Measurements from ENCODE around the gene RBM15. TPM values are rescaled to one million over a fixed set of nuclear protein-coding genes. Genes with fewer than 3 reads are reported as not detected.

The RBM15 gene
- total and polyA plus RNA-seq, 7 donors = 1.9 to 32.0 (median 21.0) TPM

DNA sequence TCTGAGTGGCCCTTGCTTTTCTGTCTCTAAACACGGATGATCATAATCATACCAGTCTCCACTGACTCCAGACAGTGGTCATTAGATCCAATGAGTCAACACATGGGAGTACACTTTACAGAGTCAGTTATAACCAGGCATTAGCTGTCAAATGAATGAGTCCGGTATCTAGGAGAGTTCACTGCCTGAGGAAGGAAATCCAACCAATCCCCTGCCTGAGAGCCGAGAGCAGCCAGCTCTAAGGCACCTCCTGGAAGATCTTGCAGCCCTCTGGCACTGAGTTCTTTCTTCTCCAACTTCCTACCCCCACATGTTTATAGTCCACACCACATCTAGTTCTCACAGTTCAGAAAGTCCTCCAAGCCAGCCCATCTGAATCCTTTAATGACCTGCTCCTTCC is 29.4 kb upstream of the RBM15 start:
- DNase-seq (no peak), ATAC-seq (no peak)
- no peak overlapping the region for H3K27ac ChIP-seq
- intact Hi-C loops (cut with DNase I) = loop anchor here (5.0 to 10.0 kb wide), 2 partner anchors 153 to 155 kb away; no protein-coding TSS in a partner anchor
- no peaks in the 10 kb centered on the region for H3K36me3 ChIP-seq (ENCODE audit: insufficient read depth in 1 of 2, low read depth in 1 of 2)
- no peak overlapping the region for H3K4me3 ChIP-seq
- TF ChIP-seq, protein P1, sequence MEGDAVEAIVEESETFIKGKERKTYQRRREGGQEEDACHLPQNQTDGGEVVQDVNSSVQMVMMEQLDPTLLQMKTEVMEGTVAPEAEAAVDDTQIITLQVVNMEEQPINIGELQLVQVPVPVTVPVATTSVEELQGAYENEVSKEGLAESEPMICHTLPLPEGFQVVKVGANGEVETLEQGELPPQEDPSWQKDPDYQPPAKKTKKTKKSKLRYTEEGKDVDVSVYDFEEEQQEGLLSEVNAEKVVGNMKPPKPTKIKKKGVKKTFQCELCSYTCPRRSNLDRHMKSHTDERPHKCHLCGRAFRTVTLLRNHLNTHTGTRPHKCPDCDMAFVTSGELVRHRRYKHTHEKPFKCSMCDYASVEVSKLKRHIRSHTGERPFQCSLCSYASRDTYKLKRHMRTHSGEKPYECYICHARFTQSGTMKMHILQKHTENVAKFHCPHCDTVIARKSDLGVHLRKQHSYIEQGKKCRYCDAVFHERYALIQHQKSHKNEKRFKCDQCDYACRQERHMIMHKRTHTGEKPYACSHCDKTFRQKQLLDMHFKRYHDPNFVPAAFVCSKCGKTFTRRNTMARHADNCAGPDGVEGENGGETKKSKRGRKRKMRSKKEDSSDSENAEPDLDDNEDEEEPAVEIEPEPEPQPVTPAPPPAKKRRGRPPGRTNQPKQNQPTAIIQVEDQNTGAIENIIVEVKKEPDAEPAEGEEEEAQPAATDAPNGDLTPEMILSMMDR (IDR thresholded peaks at IDR 0.05) = no peak
- no peaks in the 10 kb centered on the region for H3K27me3 ChIP-seq (ENCODE audit: insufficient read depth in 3 of 3, low read length in 2 of 3)
- H3K4me1 ChIP-seq = no peaks in the 10 kb centered on the region
- 69 to 80% (median 71%) methylated on average over 3 of the region's 3 CpGs for WGBS, 3 donors
- no peaks in the 10 kb centered on the region for H3K9me3 ChIP-seq

DNA sequence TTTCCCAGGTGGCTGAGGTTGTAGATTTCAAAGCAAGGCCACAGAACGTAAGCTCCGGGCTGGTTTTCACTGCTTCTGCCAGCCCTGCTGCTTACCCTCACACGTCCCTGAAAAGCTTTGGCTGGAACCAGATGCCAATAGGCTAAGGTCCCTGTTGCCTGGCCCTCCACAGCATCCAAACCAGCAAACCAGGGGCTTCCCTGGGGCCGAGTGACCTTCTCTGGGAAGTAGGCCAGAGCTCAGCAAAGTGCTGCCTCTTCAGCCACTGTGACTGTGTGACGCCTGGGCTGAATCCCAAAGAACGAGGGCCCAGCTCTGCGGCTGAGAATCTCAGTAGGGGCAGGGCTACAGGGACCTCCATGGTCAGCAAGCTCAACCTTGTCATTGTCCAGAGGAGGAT is 28.9 kb upstream of the RBM15 start:
- Histone ChIP-seq H3K4me1 (no peaks in the 10 kb centered on the region), H3K36me3 (ENCODE audit: insufficient read depth in 1 of 2, low read depth in 1 of 2) (no peaks in the 10 kb centered on the region), H3K4me3 (no peak overlapping the region), H3K27me3 (ENCODE audit: insufficient read depth in 3 of 3, low read length in 2 of 3) (no peaks in the 10 kb centered on the region), H3K9me3 (no peaks in the 10 kb centered on the region), H3K27ac (no peak overlapping the region)
- DNase-seq (no peak), ATAC-seq (no peak)
- intact Hi-C loops (cut with DNase I) = loop anchor here (5.0 to 10.0 kb wide), 2 partner anchors 152 to 155 kb away; no protein-coding TSS in a partner anchor
- TF ChIP-seq, protein P1 (IDR thresholded peaks at IDR 0.05) = no peak
- WGBS, 3 donors = 61 to 70% (median 62%) methylated on average over 7 of the region's 7 CpGs

DNA sequence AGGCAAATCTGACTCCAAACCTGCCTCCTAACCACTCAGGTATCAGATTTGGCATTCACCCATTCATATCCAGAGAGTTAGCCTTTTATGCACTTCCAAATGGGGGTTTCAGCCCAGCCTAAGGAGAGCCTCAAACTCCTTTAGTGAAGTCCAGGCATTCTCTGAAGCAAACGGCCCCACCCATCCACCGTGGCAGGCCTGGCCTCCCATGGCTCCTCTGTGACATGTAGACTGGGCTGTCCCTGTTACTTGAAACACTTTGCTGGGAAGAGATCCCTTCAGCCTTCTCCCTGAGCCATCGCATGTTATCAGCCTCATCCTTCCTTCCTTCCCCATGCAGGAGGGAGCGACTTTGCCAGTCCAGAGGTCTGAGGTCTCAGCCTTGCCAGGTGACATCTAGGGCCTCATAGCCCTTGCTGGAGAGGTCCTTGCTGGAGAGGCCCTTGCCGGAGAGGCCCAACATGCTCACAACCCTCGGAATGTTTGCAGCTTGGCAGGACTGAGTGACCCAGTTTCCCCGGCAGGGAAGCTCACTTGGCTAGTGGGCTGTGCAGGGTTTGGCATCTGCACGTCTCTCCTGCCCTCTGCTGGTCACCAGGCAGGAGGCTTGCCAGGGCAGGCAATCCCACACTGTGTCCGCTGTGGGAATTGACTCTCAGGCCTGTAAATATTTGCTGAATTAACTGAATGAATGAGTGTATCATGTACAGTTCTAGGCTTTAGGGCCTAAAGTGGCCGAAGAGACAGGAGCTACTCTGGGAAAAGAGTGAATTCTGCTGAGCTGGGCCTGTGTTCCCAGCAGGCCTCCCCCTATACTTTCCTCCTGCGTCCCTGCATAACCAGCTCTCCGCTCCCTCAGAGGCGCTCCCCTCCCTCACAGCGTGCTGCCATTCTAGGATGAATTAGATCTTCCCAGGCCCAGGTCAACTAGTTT is 26.7 kb upstream of the RBM15 start:
- Histone ChIP-seq H3K9me3 (no peaks in the 10 kb centered on the region), H3K27me3 (ENCODE audit: insufficient read depth in 3 of 3, low read length in 2 of 3) (no peaks in the 10 kb centered on the region), H3K36me3 (ENCODE audit: insufficient read depth in 1 of 2, low read depth in 1 of 2) (no peaks in the 10 kb centered on the region), H3K27ac (no peak overlapping the region), H3K4me3 (no peak overlapping the region), H3K4me1 (no peaks in the 10 kb centered on the region)
- intact Hi-C loops (cut with DNase I) = loop anchor here (1.0 to 10.0 kb wide), 5 partner anchors 105 to 152 kb away; no protein-coding TSS in a partner anchor
- DNase-seq = peak; percentile 78 to 89
- 36 to 40% (median 37%) methylated on average over 14 of the region's 14 CpGs for WGBS, 3 donors
- TF ChIP-seq, protein P1 (IDR thresholded peaks at IDR 0.05) = peak; percentile 97
- ATAC-seq = peak; percentile 98 to 100 (median 99)

DNA sequence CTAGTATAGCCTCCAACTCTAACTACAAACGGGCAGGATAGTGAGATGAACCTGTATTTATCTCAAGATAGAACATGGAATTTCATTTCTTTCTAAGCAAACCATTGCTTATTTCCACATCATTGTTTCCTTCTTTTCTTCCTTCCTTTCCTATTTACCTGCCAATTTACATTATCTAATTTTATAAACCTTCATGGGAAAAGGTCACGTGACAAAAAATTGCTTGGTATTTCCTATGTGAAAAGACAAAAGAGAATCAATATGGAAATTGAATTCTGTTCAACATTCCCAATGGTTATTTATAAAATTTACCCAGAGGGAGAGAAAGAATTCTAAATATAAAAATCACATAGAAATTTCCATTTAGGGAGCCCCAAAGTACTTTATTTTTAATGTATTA is 22.4 kb upstream of the RBM15 start:
- ATAC-seq (no peak), DNase-seq (no peak)
- WGBS, 3 donors = 70 to 84% (median 72%) methylated on average over 2 of the region's 2 CpGs
- TF ChIP-seq, protein P1 (IDR thresholded peaks at IDR 0.05) = no peak
- no peaks in the 10 kb centered on the region for H3K9me3 ChIP-seq
- no peaks in the 10 kb centered on the region for H3K36me3 ChIP-seq (ENCODE audit: insufficient read depth in 1 of 2, low read depth in 1 of 2)
- intact Hi-C loops (cut with DNase I) = loop anchor here in 1 of 2 donors (10.0 kb wide), 1 partner anchor 148 kb away; no protein-coding TSS in a partner anchor
- H3K27ac ChIP-seq = no peak overlapping the region
- no peak overlapping the region for H3K4me3 ChIP-seq
- no peaks in the 10 kb centered on the region for H3K27me3 ChIP-seq (ENCODE audit: insufficient read depth in 3 of 3, low read length in 2 of 3)
- H3K4me1 ChIP-seq = no peaks in the 10 kb centered on the region
